Brain microvascular endothelial cell (primary cell): ENCODE data around the gene SP140L.
A peak's percentile ranks its signal among the peaks of the same experiment; 100 is the strongest.

ENCODE experiments used
- DNase-seq: peaks from one replicate; pipeline ENCODE4 v3.0.0-alpha.2; 2020
- H3K27ac ChIP-seq: fragments of 250-450 bp; sonication (Bioruptor Pico); 2 replicates; pipeline ENCODE4 v1.5.1; 2020; ENCODE audit warnings: mild to moderate bottlenecking, moderate library complexity
- H3K27me3 ChIP-seq: fragments of 250-450 bp; sonication (Bioruptor Pico); replicated peaks from 2 replicates; pipeline ENCODE4 v1.5.1; 2020; ENCODE audit warnings: mild to moderate bottlenecking
- H3K36me3 ChIP-seq: fragments of 250-450 bp; sonication (Bioruptor Pico); replicated peaks from 2 replicates; pipeline ENCODE4 v1.5.1; 2020; ENCODE audit warnings: mild to moderate bottlenecking
- H3K4me3 ChIP-seq: 2 replicates; pipeline ENCODE4 v1.5.1; 2011; ENCODE audit warnings: low read depth, mild to moderate bottlenecking, control low read depth, low read length, moderate library complexity
- in situ Hi-C: cut with HindIII; loops from 2 replicates; pipeline ENCODE4 v1.10.0; 2017; ENCODE audit warnings: low sequenced_read_pairs, low pct_ligation_motif_present
- TF ChIP-seq, protein P1 (sequence below): IDR thresholded peaks from 2 replicates; pipeline ENCODE4 v1.5.1; 2011; ENCODE audit warnings: low read depth, mild to moderate bottlenecking, moderate library complexity, low read length, control low read depth, inconsistent platforms; ENCODE audit errors: missing control alignments

Gene SP140L

GRCh38 chr2:230312638-230313037 lies 14.4 kb upstream of the SP140L start:
- Histone ChIP-seq H3K27me3 (no peaks in the 10 kb centered on the region), H3K36me3 (no peaks in the 10 kb centered on the region), H3K27ac (no peak overlapping the region), H3K4me3 (no peak overlapping the region)
- TF ChIP-seq, protein P1, sequence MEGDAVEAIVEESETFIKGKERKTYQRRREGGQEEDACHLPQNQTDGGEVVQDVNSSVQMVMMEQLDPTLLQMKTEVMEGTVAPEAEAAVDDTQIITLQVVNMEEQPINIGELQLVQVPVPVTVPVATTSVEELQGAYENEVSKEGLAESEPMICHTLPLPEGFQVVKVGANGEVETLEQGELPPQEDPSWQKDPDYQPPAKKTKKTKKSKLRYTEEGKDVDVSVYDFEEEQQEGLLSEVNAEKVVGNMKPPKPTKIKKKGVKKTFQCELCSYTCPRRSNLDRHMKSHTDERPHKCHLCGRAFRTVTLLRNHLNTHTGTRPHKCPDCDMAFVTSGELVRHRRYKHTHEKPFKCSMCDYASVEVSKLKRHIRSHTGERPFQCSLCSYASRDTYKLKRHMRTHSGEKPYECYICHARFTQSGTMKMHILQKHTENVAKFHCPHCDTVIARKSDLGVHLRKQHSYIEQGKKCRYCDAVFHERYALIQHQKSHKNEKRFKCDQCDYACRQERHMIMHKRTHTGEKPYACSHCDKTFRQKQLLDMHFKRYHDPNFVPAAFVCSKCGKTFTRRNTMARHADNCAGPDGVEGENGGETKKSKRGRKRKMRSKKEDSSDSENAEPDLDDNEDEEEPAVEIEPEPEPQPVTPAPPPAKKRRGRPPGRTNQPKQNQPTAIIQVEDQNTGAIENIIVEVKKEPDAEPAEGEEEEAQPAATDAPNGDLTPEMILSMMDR, result no peak
- in situ Hi-C loops, result no loop called here
- DNase-seq, result peak; percentile 25

- no peak for DNase-seq
- Histone ChIP-seq H3K27ac (no peak overlapping the region), H3K36me3 (no peaks in the 10 kb centered on the region), H3K4me3 (no peak overlapping the region), H3K27me3 (no peaks in the 10 kb centered on the region)
- in situ Hi-C loops, result no loop called here
- TF ChIP-seq, protein P1, result no peak
Measured at GRCh38 chr2:230317366-230317765, 9.6 kb upstream of the SP140L start.

DNA sequence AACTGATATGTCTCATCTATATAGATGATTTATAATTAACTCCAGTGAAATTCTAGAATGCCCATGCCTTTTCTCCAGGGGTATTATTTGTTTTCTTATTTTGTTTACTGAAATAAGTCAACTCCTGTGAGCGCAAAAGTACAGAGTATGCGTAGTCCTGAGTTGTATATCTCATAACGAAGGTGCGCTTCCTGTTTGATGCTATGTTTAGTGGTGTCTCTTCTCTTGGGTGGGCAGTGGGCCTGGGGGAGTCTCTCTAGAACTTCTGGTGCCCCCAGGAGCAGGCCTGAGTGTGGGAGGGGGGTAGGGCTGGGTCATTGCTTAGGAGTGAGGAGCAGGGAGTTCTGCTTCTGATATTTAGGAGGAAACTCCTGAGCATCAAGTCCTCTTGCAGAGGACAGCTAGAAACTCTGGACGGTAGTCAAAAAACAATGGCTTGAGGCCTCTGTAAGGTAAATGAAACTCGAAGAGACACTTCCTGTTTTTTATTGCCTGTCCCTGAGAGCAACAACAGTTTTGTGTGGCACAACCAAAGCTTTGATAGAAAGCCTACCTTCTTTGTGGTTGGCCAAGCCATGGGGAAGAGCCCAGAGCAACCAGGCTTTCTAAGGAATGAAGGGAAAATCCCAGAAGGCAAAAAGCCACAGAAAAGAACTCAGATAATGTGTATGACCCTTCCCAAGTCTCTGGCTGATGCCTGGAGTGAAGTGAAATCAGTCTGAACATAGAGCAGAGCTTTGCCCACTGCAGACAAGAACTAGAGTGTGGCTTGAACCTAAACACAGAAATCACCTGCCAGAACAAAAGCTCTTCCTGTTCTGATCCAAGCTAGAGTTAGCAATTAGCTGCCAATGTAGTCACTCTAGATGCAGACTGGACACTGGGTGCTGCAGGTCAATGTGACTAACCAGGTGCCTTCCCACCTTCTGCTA lies 8.5 kb upstream of the SP140L start:
- H3K27ac ChIP-seq, result no peak overlapping the region
- no peak for DNase-seq
- in situ Hi-C loops, result no loop called here
- H3K4me3 ChIP-seq, result no peak overlapping the region
- H3K36me3 ChIP-seq, result no peaks in the 10 kb centered on the region
- H3K27me3 ChIP-seq, result no peaks in the 10 kb centered on the region
- TF ChIP-seq, protein P1, result no peak

DNA sequence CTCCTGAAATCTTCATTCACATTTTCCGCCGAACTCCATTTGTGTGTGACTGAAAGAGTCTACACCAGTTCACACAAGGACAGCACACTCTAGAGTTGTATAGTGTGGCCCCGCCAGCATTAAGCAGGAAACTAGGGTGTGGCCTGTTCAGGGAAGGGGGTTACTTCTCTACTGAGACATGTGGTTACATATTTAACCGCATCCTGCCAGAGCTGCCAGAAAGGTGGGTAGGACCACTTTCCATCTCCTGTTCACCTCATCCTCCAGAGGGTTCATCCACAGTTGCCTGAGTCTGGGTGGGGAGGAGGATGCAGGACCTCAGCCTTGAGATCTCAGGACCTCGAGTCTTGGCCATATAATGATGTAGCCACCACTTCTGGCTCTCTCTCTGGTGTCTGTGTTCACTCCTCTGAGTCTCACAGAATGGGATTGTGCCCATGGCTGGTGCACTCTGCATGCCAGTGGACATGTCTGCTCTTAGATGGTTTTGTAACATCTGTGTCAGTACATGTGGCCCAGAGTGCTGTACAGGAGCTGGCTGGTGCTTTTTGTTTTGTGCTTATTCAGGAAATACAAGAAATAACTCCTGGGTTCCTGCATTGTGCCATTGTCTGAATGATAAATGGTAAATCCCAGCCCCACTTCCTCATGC lies 7.7 kb upstream of the SP140L start:
- TF ChIP-seq, protein P1, result no peak

DNA sequence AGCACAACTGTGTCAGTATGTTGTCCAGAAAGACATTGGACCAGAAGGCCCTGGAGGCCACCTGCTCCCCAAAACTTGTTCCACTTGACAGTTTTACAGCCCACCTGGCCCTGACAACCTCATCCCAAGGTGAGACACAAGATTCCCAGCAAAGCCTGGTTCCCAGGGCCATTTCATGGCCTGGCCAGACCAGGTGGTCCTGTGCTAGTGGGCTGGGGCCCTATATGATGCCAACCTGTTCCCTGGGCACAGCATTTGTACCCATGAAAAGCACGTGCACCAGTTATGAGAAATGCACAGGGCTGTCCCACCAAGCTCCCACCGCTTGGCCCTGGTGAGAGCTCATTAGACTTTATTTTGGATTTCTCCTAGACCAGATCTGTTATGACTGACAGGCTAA lies 6.0 kb upstream of the SP140L start:
- H3K27ac ChIP-seq, result no peak overlapping the region
- TF ChIP-seq, protein P1, result no peak
- no peak for DNase-seq

More for the DNA sequence above, 7.7 kb upstream of the SP140L start:
- in situ Hi-C loops, result no loop called here
- DNase-seq, result no peak
- H3K4me3 ChIP-seq, result no peak overlapping the region
- H3K27me3 ChIP-seq, result no peaks in the 10 kb centered on the region
- no peak overlapping the region for H3K27ac ChIP-seq
- H3K36me3 ChIP-seq, result no peaks in the 10 kb centered on the region

More for the DNA sequence above, 6.0 kb upstream of the SP140L start:
- Histone ChIP-seq H3K4me3 (no peak overlapping the region), H3K36me3 (no peaks in the 10 kb centered on the region), H3K27me3 (no peaks in the 10 kb centered on the region)
- in situ Hi-C loops, result no loop called here
